Lung (tissue), 12 donors: ENCODE results near the gene NLGN1. TPM values are rescaled to one million over a fixed set of nuclear protein-coding genes. Genes with fewer than 3 reads are reported as not detected.

ENCODE experiments used
- ATAC-seq: fragments of 200-7000 bp; cut with Tn5 transposase; one replicate; pipeline ENCODE4 v1.9.1; 2020; ENCODE audit warnings: moderate number of reproducible peaks; ENCODE audit not compliant: insufficient read depth, low FRiP score
- DNase-seq, 3 donors: peaks; one replicate each; pipeline ENCODE4 v3.0.0-alpha.2; 2013 to 2017
- H3K27ac ChIP-seq, 2 donors: one replicate each; pipeline ENCODE4 v1.5.1; 2013; ENCODE audit warnings: mild to moderate bottlenecking in 2 of 2, moderate library complexity in 2 of 2, control low read depth in 1 of 2, inconsistent platforms in 1 of 2, low read depth in 1 of 2, low read length in 1 of 2
- H3K27me3 ChIP-seq, 3 donors: one replicate each; pipeline ENCODE4 v1.5.1; 2013; ENCODE audit warnings: low read length in 2 of 3; ENCODE audit not compliant: control insufficient read depth in 3 of 3, insufficient read depth in 3 of 3
- H3K36me3 ChIP-seq, 4 donors: one replicate each; pipeline ENCODE4 v1.5.1; 2013; ENCODE audit warnings: low read length in 4 of 4, mild to moderate bottlenecking in 1 of 4, moderate library complexity in 1 of 4; ENCODE audit not compliant: control insufficient read depth in 4 of 4, insufficient read depth in 4 of 4
- H3K4me1 ChIP-seq, 5 donors: one replicate each; pipeline ENCODE4 v1.5.1; 2013; ENCODE audit warnings: low read length in 5 of 5, mild to moderate bottlenecking in 2 of 5, moderate library complexity in 1 of 5; ENCODE audit not compliant: control insufficient read depth in 5 of 5, insufficient read depth in 5 of 5
- H3K4me3 ChIP-seq: one replicate; pipeline ENCODE4 v1.5.1; 2013; ENCODE audit warnings: mild to moderate bottlenecking, control low read depth, moderate library complexity
- H3K9ac ChIP-seq, 2 donors: one replicate each; pipeline ENCODE4 v1.5.1; 2013; ENCODE audit warnings: low read length in 2 of 2, control low read depth in 1 of 2; ENCODE audit not compliant: insufficient read depth in 1 of 2
- H3K9me3 ChIP-seq, 4 donors: one replicate each; pipeline ENCODE4 v1.5.1; 2013; ENCODE audit warnings: low read length in 3 of 4, mild to moderate bottlenecking in 1 of 4, moderate library complexity in 1 of 4; ENCODE audit not compliant: control insufficient read depth in 4 of 4, insufficient read depth in 3 of 4
- CTCF ChIP-seq: IDR thresholded peaks from 2 replicates; pipeline ENCODE4 v1.5.1; 2012; ENCODE audit warnings: mild to moderate bottlenecking; ENCODE audit errors: control extremely low read depth, extremely low read depth
- WGBS, 2 donors: extraction: QIAGEN DNeasy Blood & Tissue Kit; methylation state at CpG; one replicate each; pipeline ENCODE4 v1.1.7; 2013; 5-methylcytosine and 5-hydroxymethylcytosine counted together
- polyA plus RNA-seq, 2 donors: library from polyadenylated mRNA; stranded (reverse); fragments of 200-250 nt; gene quantifications; one replicate each; pipeline ENCODE4 v1.2.1, GENCODE V29; 2013
- total RNA-seq, 2 donors: library from RNA; depleted of rRNA in 1 of 2; stranded (reverse); fragments of >200 nt in 1 of 2; gene quantifications; one replicate each; pipeline ENCODE4 v1.2.1, GENCODE V29; 2014 to 2021
- donor health status: control.
- donor health status: control.
- donor health status: Bipolar disorder and iron deficiency.
- donor health status: healthy.
- donor health status: DM: yes; HTN: yes; CAD: no.

Gene NLGN1
- total and polyA plus RNA-seq, 4 donors: 0.24 to 22.2 (median 1.9) TPM

DNA sequence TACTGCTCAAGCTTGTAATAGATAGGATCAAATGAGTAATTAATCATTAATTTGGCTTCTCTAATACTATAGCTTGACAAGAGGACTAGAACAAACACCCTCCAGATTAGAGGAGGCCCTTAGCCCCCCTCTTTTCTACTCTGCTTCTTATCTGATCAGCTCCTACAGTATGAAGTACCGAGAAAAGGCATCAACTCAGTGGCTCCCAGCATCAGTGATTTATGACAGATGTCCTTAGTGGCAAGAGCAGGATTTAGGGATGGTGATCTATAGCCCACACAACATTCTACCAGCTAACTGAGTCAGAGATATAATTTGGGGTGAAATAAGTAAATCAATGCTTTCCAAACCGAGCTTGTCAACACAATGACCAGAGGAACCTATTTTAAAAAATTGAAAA is 541.1 kb downstream of the NLGN1 start:
- Histone ChIP-seq H3K27ac (no peak overlapping the region), H3K4me1 (peaks cover 0 to 4% (median 0%) of the 10 kb centered on the region in 5 donors), H3K9ac (no peak overlapping the region), H3K27me3 (no peaks in the 10 kb centered on the region), H3K36me3 (no peaks in the 10 kb centered on the region), H3K9me3 (no peaks in the 10 kb centered on the region), H3K4me3 (no peak overlapping the region)
- 53 to 70% methylated on average over 2 of the region's 2 CpGs for WGBS, 2 donors
- no peak for TF ChIP-seq CTCF
- DNase-seq (peak in 2 of 3 donors; percentile 19 to 41), ATAC-seq (no peak)

- Histone ChIP-seq H3K4me3 (no peak overlapping the region), H3K9ac (no peak overlapping the region), H3K9me3 (no peaks in the 10 kb centered on the region), H3K4me1 (peaks cover 0 to 4% (median 0%) of the 10 kb centered on the region in 5 donors), H3K27ac (no peak overlapping the region), H3K27me3 (no peaks in the 10 kb centered on the region), H3K36me3 (no peaks in the 10 kb centered on the region)
- 61 to 70% methylated on average over 2 of the region's 2 CpGs for WGBS, 2 donors
- TF ChIP-seq CTCF: no peak
- ATAC-seq: no peak
- DNase-seq: no peak
Observed at GRCh38 chr3:173939331-173939730, 541.8 kb downstream of the NLGN1 start.

DNA sequence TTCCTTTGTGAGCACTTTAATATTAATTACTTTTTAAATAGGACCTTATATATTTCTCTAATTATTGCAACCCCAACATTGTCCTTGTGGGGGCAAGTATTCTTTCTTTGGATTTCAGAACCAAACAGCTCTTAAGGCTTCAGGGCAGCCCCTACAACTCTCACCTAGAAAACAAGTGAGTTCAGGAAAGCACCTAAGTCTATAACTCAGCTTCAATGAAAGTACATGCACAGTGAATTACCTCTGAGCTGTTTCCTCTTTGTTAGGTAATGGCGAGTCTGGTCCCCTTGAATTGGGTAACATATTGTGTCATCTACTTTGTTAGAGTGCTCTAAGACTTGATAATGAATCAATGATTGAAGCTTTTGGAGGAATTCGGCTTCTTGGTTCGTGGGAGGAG is 545.7 kb downstream of the NLGN1 start:
- Histone ChIP-seq H3K4me1 (peaks cover 0 to 4% (median 0%) of the 10 kb centered on the region in 5 donors), H3K9ac (no peak overlapping the region), H3K27ac (no peak overlapping the region), H3K27me3 (no peaks in the 10 kb centered on the region), H3K9me3 (no peaks in the 10 kb centered on the region), H3K36me3 (no peaks in the 10 kb centered on the region), H3K4me3 (no peak overlapping the region)
- 80 to 87% methylated on average over 3 of the region's 3 CpGs for WGBS, 2 donors
- no peak for TF ChIP-seq CTCF
- DNase-seq (no peak), ATAC-seq (no peak)

- WGBS, 2 donors: 92 to 93% methylated on average over 1 of the region's 1 CpG
- H3K9ac ChIP-seq: no peak overlapping the region
- no peaks in the 10 kb centered on the region for H3K9me3 ChIP-seq
- no peaks in the 10 kb centered on the region for H3K27me3 ChIP-seq
- no peak for TF ChIP-seq CTCF
- no peaks in the 10 kb centered on the region for H3K4me1 ChIP-seq
- no peak overlapping the region for H3K4me3 ChIP-seq
- H3K36me3 ChIP-seq: no peaks in the 10 kb centered on the region
- ATAC-seq: no peak
- peak in 1 of 3 donors; percentile 20 for DNase-seq
- H3K27ac ChIP-seq: no peak overlapping the region
Observed at GRCh38 chr3:173945170-173945569, 547.6 kb downstream of the NLGN1 start.
